Caco-2 (cell line): Measurements from ENCODE around the gene CEP85L. TPM values are rescaled to one million over a fixed set of nuclear protein-coding genes. Genes with fewer than 3 reads are reported as not detected.

Source experiments
- BruUV-seq: library from RNA; stranded (reverse); fragments of 400-500 nt; replicated peaks from 2 replicates; lab custom pipeline; 2021; lab: Mats Ljungman, UMichigan
- CTCF ChIA-PET: fragments of 300-600 bp; sonication (Branson Sonifier 250); formaldehyde crosslinking; loops from one replicate; lab custom pipeline; 2022; ENCODE audit warnings: antibody characterized with exemption; lab: Charles Lee
- POLR2A ChIA-PET: fragments of 300-600 bp; sonication (Branson Sonifier 250); formaldehyde crosslinking; loops from one replicate; lab custom pipeline; 2022; ENCODE audit warnings: antibody characterized with exemption; lab: Charles Lee
- DNase-seq, 2 experiments: peaks; one replicate each; pipeline versions ENCODE4 v3.0.0 to v3.0.0-alpha.2; 2020 to 2022
- H3K27me3 ChIP-seq: replicated peaks from 2 replicates; pipeline ENCODE4 v1.6.0; 2011; ENCODE audit warnings: low read length; ENCODE audit not compliant: control insufficient read depth, insufficient read depth
- H3K36me3 ChIP-seq: 2 replicates; pipeline ENCODE4 v1.5.1; 2011; ENCODE audit warnings: low read length; ENCODE audit not compliant: control insufficient read depth, insufficient read depth
- H3K4me1 ChIP-seq: fragments of 250-450 bp; sonication (Bioruptor Pico); 2 replicates; pipeline ENCODE4 v1.5.1; 2020; ENCODE audit warnings: mild to moderate bottlenecking
- H3K4me3 ChIP-seq: 2 replicates; pipeline ENCODE4 v1.5.1; 2011; ENCODE audit warnings: low read depth, mild to moderate bottlenecking, control low read depth, low read length
- H3K9me3 ChIP-seq: fragments of 250-450 bp; sonication (Bioruptor Pico); 2 replicates; pipeline ENCODE4 v1.5.1; 2020; ENCODE audit warnings: mild to moderate bottlenecking, moderate library complexity
- H3K27ac Mint-ChIP-seq: one replicate; pipeline ENCODE4 v1.8.0; 2022; ENCODE audit warnings: mixed read lengths; ENCODE audit not compliant: unreplicated experiment
- H3K27me3 Mint-ChIP-seq: one replicate; pipeline ENCODE4 v1.8.0; 2022; ENCODE audit warnings: mixed read lengths; ENCODE audit not compliant: insufficient read depth, unreplicated experiment
- H3K36me3 Mint-ChIP-seq: one replicate; pipeline ENCODE4 v1.8.0; 2022; ENCODE audit warnings: mild to moderate bottlenecking, mixed read lengths; ENCODE audit not compliant: insufficient read depth, unreplicated experiment
- H3K4me1 Mint-ChIP-seq: one replicate; pipeline ENCODE4 v1.8.0; 2022; ENCODE audit warnings: low read depth, mixed read lengths; ENCODE audit not compliant: unreplicated experiment
- H3K4me3 Mint-ChIP-seq: one replicate; pipeline ENCODE4 v1.8.0; 2022; ENCODE audit warnings: mild to moderate bottlenecking, moderate library complexity, mixed read lengths; ENCODE audit not compliant: unreplicated experiment
- H3K9me3 Mint-ChIP-seq: one replicate; pipeline ENCODE4 v1.8.0; 2022; ENCODE audit warnings: mixed read lengths; ENCODE audit not compliant: unreplicated experiment
- CTCF ChIP-seq, 2 experiments: fragments of 200-600 bp in 1 of 2; IDR thresholded peaks; 1 replicate in 1 of 2; 2 replicates in 1 of 2; pipeline versions ENCODE4 v1.5.1 to v1.8.0; 2011 to 2022; ENCODE audit warnings: antibody characterized with exemption in 1 of 2, control low read depth in 1 of 2, inconsistent platforms in 1 of 2, low read depth in 1 of 2, low read length in 1 of 2, mild to moderate bottlenecking in 1 of 2, moderate library complexity in 1 of 2; ENCODE audit not compliant: insufficient read depth in 1 of 2, severe bottlenecking in 1 of 2, unreplicated experiment in 1 of 2
- intact Hi-C: fragments of 100-400 bp; cut with micrococcal nuclease; formaldehyde crosslinking; loops from one replicate; pipeline ENCODE4 v1.10.0; 2022; ENCODE audit not compliant: unreplicated experiment
- total RNA-seq: library from RNA; stranded (reverse); gene quantifications from 2 replicates; pipeline ENCODE4 v1.2.3, GENCODE V29; 2022

CEP85L gene
- total RNA-seq, 1 experiment from 2014 or later = 0.29 TPM

- no peaks in the 10 kb centered on the region for H3K27me3 ChIP-seq
- POLR2A ChIA-PET = no interaction called here
- intact Hi-C loops = no loop called here
- no peak for DNase-seq
- no peak overlapping the region for H3K4me3 ChIP-seq
- Mint-ChIP-seq H3K4me3 (no peak overlapping the region), H3K27ac (no peak overlapping the region), H3K27me3 (no peaks in the 10 kb centered on the region), H3K9me3 (peaks cover 15% of the 10 kb centered on the region), H3K36me3 (peaks cover 7% of the 10 kb centered on the region), H3K4me1 (no peaks in the 10 kb centered on the region)
- no peaks in the 10 kb centered on the region for H3K4me1 ChIP-seq
- no peak for TF ChIP-seq CTCF (IDR thresholded peaks at IDR 0.05; ENCODE audit: insufficient read depth in 1 of 2, low read depth in 1 of 2, low read length in 1 of 2, severe bottlenecking in 1 of 2, unreplicated experiment in 1 of 2)
- H3K36me3 ChIP-seq = no peaks in the 10 kb centered on the region
- CTCF ChIA-PET = no interaction called here
- no TSS peak for BruUV-seq
- H3K9me3 ChIP-seq = no peaks in the 10 kb centered on the region; the same call in 1 of the 2 replicates
Observed at GRCh38 chr6:118574051-118574865, 77.1 kb downstream of the CEP85L start.

GRCh38 chr6:118571121-118571520, 80.3 kb downstream of the CEP85L start:
- Histone ChIP-seq H3K27me3 (no peaks in the 10 kb centered on the region), H3K4me3 (no peak overlapping the region), H3K9me3 (no peaks in the 10 kb centered on the region; the same call in 1 of the 2 replicates), H3K36me3 (no peaks in the 10 kb centered on the region), H3K4me1 (no peaks in the 10 kb centered on the region)
- H3K9me3 Mint-ChIP-seq = peaks cover 15% of the 10 kb centered on the region
- CTCF ChIA-PET = no interaction called here
- no peak overlapping the region for H3K4me3 Mint-ChIP-seq
- H3K36me3 Mint-ChIP-seq = peaks cover 7% of the 10 kb centered on the region
- no TSS peak for BruUV-seq
- no peaks in the 10 kb centered on the region for H3K4me1 Mint-ChIP-seq
- TF ChIP-seq CTCF (IDR thresholded peaks at IDR 0.05; ENCODE audit: insufficient read depth in 1 of 2, low read depth in 1 of 2, low read length in 1 of 2, severe bottlenecking in 1 of 2, unreplicated experiment in 1 of 2) = no peak
- POLR2A ChIA-PET = no interaction called here
- intact Hi-C loops = no loop called here
- no peaks in the 10 kb centered on the region for H3K27me3 Mint-ChIP-seq
- no peak overlapping the region for H3K27ac Mint-ChIP-seq
- DNase-seq = no peak

GRCh38 chr6:118569498-118569897, 81.9 kb downstream of the CEP85L start:
- Mint-ChIP-seq H3K36me3 (peaks cover 1% of the 10 kb centered on the region), H3K27me3 (no peaks in the 10 kb centered on the region), H3K27ac (no peak overlapping the region), H3K9me3 (peaks cover 10% of the 10 kb centered on the region), H3K4me3 (no peak overlapping the region), H3K4me1 (no peaks in the 10 kb centered on the region)
- Histone ChIP-seq H3K36me3 (no peaks in the 10 kb centered on the region), H3K9me3 (no peaks in the 10 kb centered on the region; the same call in 1 of the 2 replicates), H3K4me1 (no peaks in the 10 kb centered on the region), H3K4me3 (no peak overlapping the region), H3K27me3 (no peaks in the 10 kb centered on the region)
- no TSS peak for BruUV-seq
- intact Hi-C loops = loop anchor here (5.0 kb wide), 1 partner anchor 233 kb away; no protein-coding TSS in a partner anchor
- CTCF ChIA-PET = no interaction called here
- TF ChIP-seq CTCF (IDR thresholded peaks at IDR 0.05; ENCODE audit: insufficient read depth in 1 of 2, low read depth in 1 of 2, low read length in 1 of 2, severe bottlenecking in 1 of 2, unreplicated experiment in 1 of 2) = no peak
- POLR2A ChIA-PET = no interaction called here
- no peak for DNase-seq
